ENCODE results near the gene NAA30. TPM values are rescaled to one million over a fixed set of nuclear protein-coding genes. Genes with fewer than 3 reads are reported as not detected.

NAA30 gene
- total and polyA plus RNA-seq, 2 of the 8 experiments (the other 6 are each of a cell fraction or from before 2014, with no cell fraction given) = 4.2 to 21.9 TPM

DNA sequence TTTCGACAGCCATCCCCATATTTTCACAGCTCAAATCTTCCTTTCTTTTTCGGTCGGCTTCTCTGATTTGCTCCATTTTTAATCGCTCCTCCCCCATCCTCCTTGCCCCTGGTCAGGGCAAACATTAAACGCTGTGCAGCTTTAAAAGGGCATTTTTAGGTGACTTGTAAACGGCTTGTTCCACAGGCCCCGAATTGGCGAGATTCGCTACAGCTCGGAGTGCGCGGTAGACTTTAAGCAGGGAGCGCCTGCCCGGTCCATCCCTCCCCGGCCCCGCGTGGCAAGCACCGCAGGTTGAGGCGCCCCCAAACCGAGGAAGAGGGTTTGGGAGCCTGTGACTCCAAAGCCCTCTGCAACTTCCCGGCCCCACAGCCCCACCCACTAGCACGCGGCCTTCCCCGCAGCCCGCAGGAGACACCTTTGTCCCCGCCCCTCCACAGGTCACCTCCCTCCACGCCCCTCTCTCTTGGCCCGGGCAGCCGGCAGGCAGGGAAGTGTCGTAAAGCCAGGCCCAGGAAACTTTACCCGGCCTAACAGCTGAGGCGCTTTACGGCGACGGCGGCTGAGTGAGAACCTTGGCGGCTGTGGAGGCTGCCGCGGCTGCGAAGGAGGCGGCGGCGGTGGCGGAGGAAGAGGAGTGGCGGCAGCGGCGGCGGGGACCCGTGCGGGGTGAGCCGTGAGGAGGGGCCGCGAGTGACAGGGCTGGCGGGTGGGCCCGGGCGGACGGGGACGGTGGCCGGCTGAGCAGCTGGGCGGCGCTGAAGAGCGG is at the start of gene NAA30 (continued):
- no peak for TF ChIP-seq SIX5 (IDR thresholded peaks at IDR 0.05; ENCODE audit: low read depth, low read length)
- TF ChIP-seq, protein P1, sequence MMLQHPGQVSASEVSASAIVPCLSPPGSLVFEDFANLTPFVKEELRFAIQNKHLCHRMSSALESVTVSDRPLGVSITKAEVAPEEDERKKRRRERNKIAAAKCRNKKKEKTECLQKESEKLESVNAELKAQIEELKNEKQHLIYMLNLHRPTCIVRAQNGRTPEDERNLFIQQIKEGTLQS (IDR thresholded peaks at IDR 0.05; ENCODE audit: insufficient read depth, low read depth, low read length) = peak; percentile 78; the same call in 1 of the 2 replicates
- no peak for TF ChIP-seq KDM5A (IDR thresholded peaks at IDR 0.05; ENCODE audit: low read length)
- TF ChIP-seq SIN3A (conservative IDR thresholded peaks at IDR 0.05 in 1 of 2, IDR thresholded peaks at IDR 0.05 in 1 of 2; ENCODE audit: low read depth in 1 of 2, low read length in 2 of 2) = no peak; a peak in 2 of 4 replicates
- TF ChIP-seq NRF1 (IDR thresholded peaks at IDR 0.05; ENCODE audit: low read depth, low read length) = no peak
- TF ChIP-seq ZNF274 (IDR thresholded peaks at IDR 0.05; ENCODE audit: borderline replicate concordance, extremely low read depth, low read length) = no peak
- no peak for TF ChIP-seq BCL11A (IDR thresholded peaks at IDR 0.05; ENCODE audit: low read depth in 2 of 2, low read length in 2 of 2)
- TF ChIP-seq, protein P2, sequence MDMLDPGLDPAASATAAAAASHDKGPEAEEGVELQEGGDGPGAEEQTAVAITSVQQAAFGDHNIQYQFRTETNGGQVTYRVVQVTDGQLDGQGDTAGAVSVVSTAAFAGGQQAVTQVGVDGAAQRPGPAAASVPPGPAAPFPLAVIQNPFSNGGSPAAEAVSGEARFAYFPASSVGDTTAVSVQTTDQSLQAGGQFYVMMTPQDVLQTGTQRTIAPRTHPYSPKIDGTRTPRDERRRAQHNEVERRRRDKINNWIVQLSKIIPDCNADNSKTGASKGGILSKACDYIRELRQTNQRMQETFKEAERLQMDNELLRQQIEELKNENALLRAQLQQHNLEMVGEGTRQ (IDR thresholded peaks at IDR 0.05; ENCODE audit: low read length) = no peak
- no peak for TF ChIP-seq YY1 (IDR thresholded peaks at IDR 0.05; ENCODE audit: low read depth, low read length)
- peak; percentile 40 to 63 for TF ChIP-seq POLR2A (IDR thresholded peaks at IDR 0.05; ENCODE audit: control extremely low read depth in 1 of 2, low read depth in 2 of 2, low read length in 2 of 2)
- no peak for TF ChIP-seq RNF2 (IDR thresholded peaks at IDR 0.05; ENCODE audit: borderline replicate concordance, low read depth, low read length, missing control alignments, poor library complexity, severe bottlenecking)
- no peak for TF ChIP-seq CHD2 (IDR thresholded peaks at IDR 0.05; ENCODE audit: low read length)

All from H1 (cell line).